HepG2 (cell line): ENCODE measurements around the gene HAGH. TPM values are rescaled to one million over a fixed set of nuclear protein-coding genes. Genes with fewer than 3 reads are reported as not detected.
A peak's percentile ranks its signal among the peaks of the same experiment; 100 is the strongest.

Experiments
- AGO2 ChIP-seq: fragments of 200-400 bp; formaldehyde crosslinking; optimal IDR thresholded peaks from 2 replicates; pipeline ENCODE3; 2017; ENCODE audit warnings: mild to moderate bottlenecking, low read depth, low read length, moderate library complexity
- HNRNPL ChIP-seq: fragments of 200-400 bp; formaldehyde crosslinking; IDR thresholded peaks from 2 replicates; pipeline ENCODE4 v1.6.1; 2017; ENCODE audit warnings: mild to moderate bottlenecking, low read depth, low read length
- MBNL3 ChIP-seq: fragments of 250-450 bp; sonication (Bioruptor Pico); conservative IDR thresholded peaks from 2 replicates; pipeline ENCODE4 v1.8.0; 2022; ENCODE audit warnings: mild to moderate bottlenecking, inconsistent platforms
- MXI1 ChIP-seq: IDR thresholded peaks from 3 replicates; pipeline ENCODE4 v1.6.1; 2012; ENCODE audit warnings: low read depth, low read length, inconsistent platforms, borderline replicate concordance
- ZNF441 ChIP-seq: sonication (generic); formaldehyde crosslinking; IDR thresholded peaks from 2 replicates; pipeline ENCODE4 v1.7.0; 2021; ENCODE audit warnings: missing genetic modification reagents, borderline replicate concordance
- polyA plus RNA-seq, 8 experiments: library from polyadenylated mRNA; depleted of rRNA in 3 of 8; stranded (reverse) in 7 of 8; unstranded in 1 of 8; fragments of >200 nt; fragmentation: Illumina TruSeq in 4 of 8; extraction: Trizol in 4 of 8; gene quantifications; 2 replicates each; pipeline versions ENCODE4 v1.2.1 to v1.2.3, GENCODE V29; 2011 to 2016; ENCODE audit warnings: low read depth in 4 of 8, missing spikeins in 1 of 8, mixed read lengths in 1 of 8; ENCODE audit not compliant: insufficient read depth in 1 of 8
- total RNA-seq, 5 experiments: library from RNA; depleted of rRNA; stranded (reverse); fragments of >200 nt; fragmentation: Illumina TruSeq; extraction: Trizol; gene quantifications; 2 replicates each; pipeline ENCODE4 v1.2.3, GENCODE V29; 2016; ENCODE audit warnings: low read depth in 1 of 5
- TF ChIP-seq, protein P1 (sequence below), 2 experiments: sonication (generic) in 1 of 2; formaldehyde crosslinking in 1 of 2; IDR thresholded peaks; 2 replicates each; pipeline versions ENCODE4 v1.4.0 to v1.6.1; 2016 to 2020; ENCODE audit warnings: borderline replicate concordance in 1 of 2, low read depth in 1 of 2, mild to moderate bottlenecking in 1 of 2, missing genetic modification reagents in 1 of 2
- TF ChIP-seq, protein P2 (sequence below): sonication (generic); formaldehyde crosslinking; IDR thresholded peaks from 2 replicates; pipeline ENCODE4 v1.5.1; 2020; ENCODE audit warnings: mild to moderate bottlenecking, missing genetic modification reagents, moderate library complexity
- TF ChIP-seq, protein P3 (sequence below): IDR thresholded peaks from 2 replicates; pipeline ENCODE4 v1.4.0; 2020; ENCODE audit warnings: mild to moderate bottlenecking, missing genetic modification reagents
- TF ChIP-seq, protein P4 (sequence below): sonication (generic); formaldehyde crosslinking; IDR thresholded peaks from 2 replicates; pipeline ENCODE4 v1.4.0; 2020; ENCODE audit warnings: missing genetic modification reagents, borderline replicate concordance
- TF ChIP-seq, protein P5 (sequence below): IDR thresholded peaks from 2 replicates; pipeline ENCODE4 v1.6.1; 2016; ENCODE audit warnings: low read depth, borderline replicate concordance
- TF ChIP-seq, protein P6 (sequence below): sonication (generic); formaldehyde crosslinking; IDR thresholded peaks from 2 replicates; pipeline ENCODE4 v1.4.0; 2020; ENCODE audit warnings: missing genetic modification reagents, borderline replicate concordance

Gene HAGH
- total and polyA plus RNA-seq, 2 of the 13 experiments (the other 11 are each of a cell fraction or from before 2014, with no cell fraction given) = 70.4 to 95.4 TPM

DNA sequence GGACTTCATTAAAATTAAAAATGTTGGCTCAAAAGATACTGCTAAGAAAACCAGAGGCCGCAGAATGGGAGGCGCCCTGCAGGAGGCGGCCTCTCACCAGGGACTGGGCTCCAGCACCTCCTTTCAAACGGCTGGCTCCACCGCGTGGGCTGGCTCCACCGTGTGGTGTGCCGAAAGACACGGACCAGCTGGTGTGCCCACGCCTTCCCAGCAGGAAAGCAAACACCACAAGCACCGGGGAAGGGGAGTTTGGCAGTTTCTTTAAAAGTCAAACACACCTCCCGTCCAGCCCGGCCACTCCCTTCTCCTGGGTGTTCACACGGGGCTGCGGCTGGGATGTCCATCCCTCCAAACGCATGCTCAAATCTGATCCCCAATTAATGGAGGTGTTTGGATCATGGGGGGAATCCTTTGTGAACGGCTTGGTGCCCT, 13.9 kb downstream of the HAGH start (continued):
- TF ChIP-seq, protein P1, sequence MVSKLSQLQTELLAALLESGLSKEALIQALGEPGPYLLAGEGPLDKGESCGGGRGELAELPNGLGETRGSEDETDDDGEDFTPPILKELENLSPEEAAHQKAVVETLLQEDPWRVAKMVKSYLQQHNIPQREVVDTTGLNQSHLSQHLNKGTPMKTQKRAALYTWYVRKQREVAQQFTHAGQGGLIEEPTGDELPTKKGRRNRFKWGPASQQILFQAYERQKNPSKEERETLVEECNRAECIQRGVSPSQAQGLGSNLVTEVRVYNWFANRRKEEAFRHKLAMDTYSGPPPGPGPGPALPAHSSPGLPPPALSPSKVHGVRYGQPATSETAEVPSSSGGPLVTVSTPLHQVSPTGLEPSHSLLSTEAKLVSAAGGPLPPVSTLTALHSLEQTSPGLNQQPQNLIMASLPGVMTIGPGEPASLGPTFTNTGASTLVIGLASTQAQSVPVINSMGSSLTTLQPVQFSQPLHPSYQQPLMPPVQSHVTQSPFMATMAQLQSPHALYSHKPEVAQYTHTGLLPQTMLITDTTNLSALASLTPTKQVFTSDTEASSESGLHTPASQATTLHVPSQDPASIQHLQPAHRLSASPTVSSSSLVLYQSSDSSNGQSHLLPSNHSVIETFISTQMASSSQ (IDR thresholded peaks at IDR 0.05; ENCODE audit: low read depth) = no peak
- TF ChIP-seq, protein P1 (CRISPR knock-in tag; IDR thresholded peaks at IDR 0.05; ENCODE audit: borderline replicate concordance) = no peak
- TF ChIP-seq MBNL3 (CRISPR knock-in tag) = no peak
- TF ChIP-seq HNRNPL = 0 out of 2 replicates have a peak, but pooled peaks have one; percentile 43
- TF ChIP-seq, protein P2, sequence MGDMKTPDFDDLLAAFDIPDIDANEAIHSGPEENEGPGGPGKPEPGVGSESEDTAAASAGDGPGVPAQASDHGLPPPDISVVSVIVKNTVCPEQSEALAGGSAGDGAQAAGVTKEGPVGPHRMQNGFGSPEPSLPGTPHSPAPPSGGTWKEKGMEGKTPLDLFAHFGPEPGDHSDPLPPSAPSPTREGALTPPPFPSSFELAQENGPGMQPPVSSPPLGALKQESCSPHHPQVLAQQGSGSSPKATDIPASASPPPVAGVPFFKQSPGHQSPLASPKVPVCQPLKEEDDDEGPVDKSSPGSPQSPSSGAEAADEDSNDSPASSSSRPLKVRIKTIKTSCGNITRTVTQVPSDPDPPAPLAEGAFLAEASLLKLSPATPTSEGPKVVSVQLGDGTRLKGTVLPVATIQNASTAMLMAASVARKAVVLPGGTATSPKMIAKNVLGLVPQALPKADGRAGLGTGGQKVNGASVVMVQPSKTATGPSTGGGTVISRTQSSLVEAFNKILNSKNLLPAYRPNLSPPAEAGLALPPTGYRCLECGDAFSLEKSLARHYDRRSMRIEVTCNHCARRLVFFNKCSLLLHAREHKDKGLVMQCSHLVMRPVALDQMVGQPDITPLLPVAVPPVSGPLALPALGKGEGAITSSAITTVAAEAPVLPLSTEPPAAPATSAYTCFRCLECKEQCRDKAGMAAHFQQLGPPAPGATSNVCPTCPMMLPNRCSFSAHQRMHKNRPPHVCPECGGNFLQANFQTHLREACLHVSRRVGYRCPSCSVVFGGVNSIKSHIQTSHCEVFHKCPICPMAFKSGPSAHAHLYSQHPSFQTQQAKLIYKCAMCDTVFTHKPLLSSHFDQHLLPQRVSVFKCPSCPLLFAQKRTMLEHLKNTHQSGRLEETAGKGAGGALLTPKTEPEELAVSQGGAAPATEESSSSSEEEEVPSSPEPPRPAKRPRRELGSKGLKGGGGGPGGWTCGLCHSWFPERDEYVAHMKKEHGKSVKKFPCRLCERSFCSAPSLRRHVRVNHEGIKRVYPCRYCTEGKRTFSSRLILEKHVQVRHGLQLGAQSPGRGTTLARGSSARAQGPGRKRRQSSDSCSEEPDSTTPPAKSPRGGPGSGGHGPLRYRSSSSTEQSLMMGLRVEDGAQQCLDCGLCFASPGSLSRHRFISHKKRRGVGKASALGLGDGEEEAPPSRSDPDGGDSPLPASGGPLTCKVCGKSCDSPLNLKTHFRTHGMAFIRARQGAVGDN = peak; percentile 63
- peak; percentile 32 for TF ChIP-seq AGO2
- TF ChIP-seq, protein P3, sequence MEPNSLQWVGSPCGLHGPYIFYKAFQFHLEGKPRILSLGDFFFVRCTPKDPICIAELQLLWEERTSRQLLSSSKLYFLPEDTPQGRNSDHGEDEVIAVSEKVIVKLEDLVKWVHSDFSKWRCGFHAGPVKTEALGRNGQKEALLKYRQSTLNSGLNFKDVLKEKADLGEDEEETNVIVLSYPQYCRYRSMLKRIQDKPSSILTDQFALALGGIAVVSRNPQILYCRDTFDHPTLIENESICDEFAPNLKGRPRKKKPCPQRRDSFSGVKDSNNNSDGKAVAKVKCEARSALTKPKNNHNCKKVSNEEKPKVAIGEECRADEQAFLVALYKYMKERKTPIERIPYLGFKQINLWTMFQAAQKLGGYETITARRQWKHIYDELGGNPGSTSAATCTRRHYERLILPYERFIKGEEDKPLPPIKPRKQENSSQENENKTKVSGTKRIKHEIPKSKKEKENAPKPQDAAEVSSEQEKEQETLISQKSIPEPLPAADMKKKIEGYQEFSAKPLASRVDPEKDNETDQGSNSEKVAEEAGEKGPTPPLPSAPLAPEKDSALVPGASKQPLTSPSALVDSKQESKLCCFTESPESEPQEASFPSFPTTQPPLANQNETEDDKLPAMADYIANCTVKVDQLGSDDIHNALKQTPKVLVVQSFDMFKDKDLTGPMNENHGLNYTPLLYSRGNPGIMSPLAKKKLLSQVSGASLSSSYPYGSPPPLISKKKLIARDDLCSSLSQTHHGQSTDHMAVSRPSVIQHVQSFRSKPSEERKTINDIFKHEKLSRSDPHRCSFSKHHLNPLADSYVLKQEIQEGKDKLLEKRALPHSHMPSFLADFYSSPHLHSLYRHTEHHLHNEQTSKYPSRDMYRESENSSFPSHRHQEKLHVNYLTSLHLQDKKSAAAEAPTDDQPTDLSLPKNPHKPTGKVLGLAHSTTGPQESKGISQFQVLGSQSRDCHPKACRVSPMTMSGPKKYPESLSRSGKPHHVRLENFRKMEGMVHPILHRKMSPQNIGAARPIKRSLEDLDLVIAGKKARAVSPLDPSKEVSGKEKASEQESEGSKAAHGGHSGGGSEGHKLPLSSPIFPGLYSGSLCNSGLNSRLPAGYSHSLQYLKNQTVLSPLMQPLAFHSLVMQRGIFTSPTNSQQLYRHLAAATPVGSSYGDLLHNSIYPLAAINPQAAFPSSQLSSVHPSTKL (CRISPR knock-in tag) = peak; percentile 39; the same call in 1 of the 2 replicates
- TF ChIP-seq, protein P4, sequence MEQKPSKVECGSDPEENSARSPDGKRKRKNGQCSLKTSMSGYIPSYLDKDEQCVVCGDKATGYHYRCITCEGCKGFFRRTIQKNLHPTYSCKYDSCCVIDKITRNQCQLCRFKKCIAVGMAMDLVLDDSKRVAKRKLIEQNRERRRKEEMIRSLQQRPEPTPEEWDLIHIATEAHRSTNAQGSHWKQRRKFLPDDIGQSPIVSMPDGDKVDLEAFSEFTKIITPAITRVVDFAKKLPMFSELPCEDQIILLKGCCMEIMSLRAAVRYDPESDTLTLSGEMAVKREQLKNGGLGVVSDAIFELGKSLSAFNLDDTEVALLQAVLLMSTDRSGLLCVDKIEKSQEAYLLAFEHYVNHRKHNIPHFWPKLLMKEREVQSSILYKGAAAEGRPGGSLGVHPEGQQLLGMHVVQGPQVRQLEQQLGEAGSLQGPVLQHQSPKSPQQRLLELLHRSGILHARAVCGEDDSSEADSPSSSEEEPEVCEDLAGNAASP = 0 out of 2 replicates have a peak, but pooled peaks have one; percentile 28
- TF ChIP-seq ZNF441 (CRISPR knock-in tag) = no peak
- TF ChIP-seq, protein P5, sequence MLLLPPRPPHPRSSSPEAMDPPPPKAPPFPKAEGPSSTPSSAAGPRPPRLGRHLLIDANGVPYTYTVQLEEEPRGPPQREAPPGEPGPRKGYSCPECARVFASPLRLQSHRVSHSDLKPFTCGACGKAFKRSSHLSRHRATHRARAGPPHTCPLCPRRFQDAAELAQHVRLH (CRISPR knock-in tag) = peak; percentile 51; the same call in 1 of the 2 replicates
- TF ChIP-seq, protein P6, sequence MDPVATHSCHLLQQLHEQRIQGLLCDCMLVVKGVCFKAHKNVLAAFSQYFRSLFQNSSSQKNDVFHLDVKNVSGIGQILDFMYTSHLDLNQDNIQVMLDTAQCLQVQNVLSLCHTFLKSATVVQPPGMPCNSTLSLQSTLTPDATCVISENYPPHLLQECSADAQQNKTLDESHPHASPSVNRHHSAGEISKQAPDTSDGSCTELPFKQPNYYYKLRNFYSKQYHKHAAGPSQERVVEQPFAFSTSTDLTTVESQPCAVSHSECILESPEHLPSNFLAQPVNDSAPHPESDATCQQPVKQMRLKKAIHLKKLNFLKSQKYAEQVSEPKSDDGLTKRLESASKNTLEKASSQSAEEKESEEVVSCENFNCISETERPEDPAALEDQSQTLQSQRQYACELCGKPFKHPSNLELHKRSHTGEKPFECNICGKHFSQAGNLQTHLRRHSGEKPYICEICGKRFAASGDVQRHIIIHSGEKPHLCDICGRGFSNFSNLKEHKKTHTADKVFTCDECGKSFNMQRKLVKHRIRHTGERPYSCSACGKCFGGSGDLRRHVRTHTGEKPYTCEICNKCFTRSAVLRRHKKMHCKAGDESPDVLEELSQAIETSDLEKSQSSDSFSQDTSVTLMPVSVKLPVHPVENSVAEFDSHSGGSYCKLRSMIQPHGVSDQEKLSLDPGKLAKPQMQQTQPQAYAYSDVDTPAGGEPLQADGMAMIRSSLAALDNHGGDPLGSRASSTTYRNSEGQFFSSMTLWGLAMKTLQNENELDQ (CRISPR knock-in tag) = no peak
- peak; percentile 77; the same call in 1 of the 3 replicates for TF ChIP-seq MXI1
